EH (cell line): ENCODE results near the gene SLC34A3.
A peak's percentile ranks its signal among the peaks of the same experiment; 100 is the strongest.

ENCODE experiments used
- DNase-seq: peaks from one replicate; pipeline ENCODE4 v3.0.0-alpha.2; 2015; ENCODE audit warnings: low read depth

Gene SLC34A3

GRCh38 chr9:137275588-137276472 is 45.1 kb downstream of the SLC34A3 start:
- no peak for DNase-seq

GRCh38 chr9:137276473-137277328 is 46.0 kb downstream of the SLC34A3 start:
- DNase-seq, result peak; percentile 71

GRCh38 chr9:137277329-137278041 is 46.8 kb downstream of the SLC34A3 start, which contains the start of gene TOR4A:
TOR4A (plus strand) TSS chr9:137277726; CDS start chr9:137278690, 964 bp downstream.
- peak; percentile 91 for DNase-seq

GRCh38 chr9:137278061-137278701 is 47.5 kb downstream of the SLC34A3 start:
- DNase-seq, result peak; percentile 44

- no peak for DNase-seq
Measured at GRCh38 chr9:137278721-137279711, 48.3 kb downstream of the SLC34A3 start.

GRCh38 chr9:137279741-137280473 is 49.2 kb downstream of the SLC34A3 start:
- no peak for DNase-seq

- DNase-seq, result no peak
Measured at GRCh38 chr9:137280474-137281344, 50.0 kb downstream of the SLC34A3 start.

- DNase-seq, result no peak
Measured at GRCh38 chr9:137281345-137282116, 50.8 kb downstream of the SLC34A3 start.
